GM23248 (cell line): ENCODE data around the gene ZNF337. TPM values are rescaled to one million over a fixed set of nuclear protein-coding genes. Genes with fewer than 3 reads are reported as not detected.
A peak's percentile ranks its signal among the peaks of the same experiment; 100 is the strongest.

Experiments
- DNase-seq: peaks from one replicate; pipeline ENCODE4 v3.0.0-alpha.2; 2015
- H2AFZ ChIP-seq: fragments of 200-600 bp; sonication (generic); 2 replicates; pipeline ENCODE4 v1.6.1; 2016; ENCODE audit warnings: antibody characterized with exemption
- H3F3A ChIP-seq: fragments of 200-600 bp; sonication (generic); 2 replicates; pipeline ENCODE4 v1.6.1; 2016; ENCODE audit warnings: mild to moderate bottlenecking, antibody characterized with exemption, mixed run types; ENCODE audit not compliant: insufficient read depth
- H3K27ac ChIP-seq: fragments of 200-600 bp; sonication (generic); 2 replicates; pipeline ENCODE4 v1.5.1; 2016; ENCODE audit warnings: mild to moderate bottlenecking
- H3K27me3 ChIP-seq: fragments of 200-600 bp; sonication (generic); replicated peaks from 2 replicates; pipeline ENCODE4 v1.6.1; 2016; ENCODE audit warnings: mild to moderate bottlenecking; ENCODE audit not compliant: insufficient read depth
- H3K36me3 ChIP-seq: fragments of 200-600 bp; sonication (generic); 2 replicates; pipeline ENCODE4 v1.6.1; 2016; ENCODE audit warnings: low read depth, mild to moderate bottlenecking
- H3K4me1 ChIP-seq: fragments of 200-600 bp; sonication (generic); 2 replicates; pipeline ENCODE4 v1.6.1; 2016; ENCODE audit warnings: mild to moderate bottlenecking; ENCODE audit not compliant: insufficient read depth
- H3K4me2 ChIP-seq: fragments of 200-600 bp; sonication (generic); one replicate; pipeline ENCODE4 v1.6.1; 2016; ENCODE audit warnings: mild to moderate bottlenecking; ENCODE audit not compliant: unreplicated experiment
- H3K4me3 ChIP-seq: fragments of 200-600 bp; sonication (generic); 2 replicates; pipeline ENCODE4 v1.5.1; 2016; ENCODE audit warnings: mild to moderate bottlenecking
- H3K79me2 ChIP-seq: fragments of 200-600 bp; sonication (generic); 2 replicates; pipeline ENCODE4 v1.6.1; 2016; ENCODE audit warnings: mild to moderate bottlenecking; ENCODE audit not compliant: insufficient read depth
- H3K9ac ChIP-seq: fragments of 200-600 bp; sonication (generic); 2 replicates; pipeline ENCODE4 v1.6.1; 2016; ENCODE audit warnings: mild to moderate bottlenecking
- H3K9me2 ChIP-seq: fragments of 200-600 bp; sonication (generic); 2 replicates; pipeline ENCODE4 v1.6.1; 2016; ENCODE audit warnings: mixed run types, mild to moderate bottlenecking, moderate library complexity; ENCODE audit not compliant: insufficient read depth
- H3K9me3 ChIP-seq: fragments of 200-600 bp; sonication (generic); one replicate; pipeline ENCODE4 v1.6.1; 2017; ENCODE audit warnings: low read depth
- H4K20me1 ChIP-seq: fragments of 200-600 bp; sonication (generic); 2 replicates; pipeline ENCODE4 v1.6.0; 2016; ENCODE audit not compliant: insufficient read depth
- EZH2 ChIP-seq: fragments of 200-600 bp; sonication (generic); IDR thresholded peaks from 2 replicates; pipeline ENCODE4 v1.6.1; 2018; ENCODE audit warnings: antibody characterized with exemption, mild to moderate bottlenecking; ENCODE audit not compliant: insufficient read depth, poor library complexity, severe bottlenecking
- EZH2phosphoT487 ChIP-seq: fragments of 200-600 bp; sonication (generic); IDR thresholded peaks from 2 replicates; pipeline ENCODE4 v1.6.1; 2018; ENCODE audit warnings: antibody characterized with exemption, moderate library complexity, mild to moderate bottlenecking, low read depth; ENCODE audit not compliant: insufficient read depth
- WGBS, 2 experiments: methylation state at CpG; one replicate each; pipeline ENCODE4 v1.1.6; 2015 to 2017; ENCODE audit warnings: low lambda C conversion rate in 2 of 2, low coverage in 1 of 2; ENCODE audit errors: missing lambda C conversion rate in 2 of 2; 5-methylcytosine and 5-hydroxymethylcytosine counted together
- in situ Hi-C: fragments of 300-500 bp; cut with MboI; formaldehyde crosslinking; loops from 2 replicates; pipeline ENCODE4 v1.15.0; 2020
- polyA plus RNA-seq: library from polyadenylated mRNA; unstranded; fragments of >200 nt; fragmentation: Nextera tagmentation; extraction: Ambion mirVana; gene quantifications from 2 replicates; pipeline ENCODE4 v1.2.1, GENCODE V29; 2016
- total RNA-seq: library from RNA; depleted of rRNA; stranded (reverse); fragments of >200 nt; shearing (Covaris generic); gene quantifications from 2 replicates; pipeline ENCODE4 v1.2.3, GENCODE V29; 2014

Gene ZNF337
- total and polyA plus RNA-seq, 2 experiments from 2014 or later, result 4.0 to 9.1 TPM

DNA sequence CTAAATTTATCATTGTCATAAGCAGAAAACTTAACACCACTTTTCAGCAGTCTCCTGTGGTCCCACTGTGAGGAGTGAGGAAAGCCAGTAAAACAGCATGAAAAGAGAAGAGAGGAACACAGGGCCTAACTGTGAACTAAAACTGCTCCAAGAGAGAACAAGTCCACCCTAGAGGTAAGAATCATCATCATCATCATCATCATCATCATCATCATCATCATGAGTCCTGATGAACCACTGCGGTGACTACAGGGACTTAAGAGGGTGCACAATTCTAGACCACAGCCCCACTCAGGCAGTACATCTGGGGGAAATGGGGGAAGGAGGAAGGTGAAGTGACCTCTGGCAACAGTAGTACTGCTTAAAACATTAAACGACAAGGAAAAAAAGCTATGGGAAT is 13.6 kb downstream of the ZNF337 start:
- Histone ChIP-seq H3K4me1 (no peaks in the 10 kb centered on the region), H3K27ac (no peak overlapping the region), H3K27me3 (no peaks in the 10 kb centered on the region), H3K4me3 (no peak overlapping the region), H3F3A (no peaks in the 10 kb centered on the region), H2AFZ (no peak overlapping the region), H3K9me2 (no peaks in the 10 kb centered on the region), H3K79me2 (peaks cover 10% of the 10 kb centered on the region; the same call in 1 of the 2 replicates), H3K9ac (no peak overlapping the region), H3K4me2 (no peak overlapping the region), H3K9me3 (no peaks in the 10 kb centered on the region), H4K20me1 (no peaks in the 10 kb centered on the region), H3K36me3 (peaks cover 9% of the 10 kb centered on the region; the same call in 1 of the 2 replicates)
- WGBS, 2 experiments, result 96 to 100% methylated on average over 2 of the region's 2 CpGs
- DNase-seq, result no peak
- in situ Hi-C loops, result loop anchor here (25.0 kb wide), 3 partner anchors 179 to 671 kb away; partner anchors contain the start of gene GINS1
- no peak for TF ChIP-seq EZH2
- TF ChIP-seq EZH2phosphoT487, result no peak

DNA sequence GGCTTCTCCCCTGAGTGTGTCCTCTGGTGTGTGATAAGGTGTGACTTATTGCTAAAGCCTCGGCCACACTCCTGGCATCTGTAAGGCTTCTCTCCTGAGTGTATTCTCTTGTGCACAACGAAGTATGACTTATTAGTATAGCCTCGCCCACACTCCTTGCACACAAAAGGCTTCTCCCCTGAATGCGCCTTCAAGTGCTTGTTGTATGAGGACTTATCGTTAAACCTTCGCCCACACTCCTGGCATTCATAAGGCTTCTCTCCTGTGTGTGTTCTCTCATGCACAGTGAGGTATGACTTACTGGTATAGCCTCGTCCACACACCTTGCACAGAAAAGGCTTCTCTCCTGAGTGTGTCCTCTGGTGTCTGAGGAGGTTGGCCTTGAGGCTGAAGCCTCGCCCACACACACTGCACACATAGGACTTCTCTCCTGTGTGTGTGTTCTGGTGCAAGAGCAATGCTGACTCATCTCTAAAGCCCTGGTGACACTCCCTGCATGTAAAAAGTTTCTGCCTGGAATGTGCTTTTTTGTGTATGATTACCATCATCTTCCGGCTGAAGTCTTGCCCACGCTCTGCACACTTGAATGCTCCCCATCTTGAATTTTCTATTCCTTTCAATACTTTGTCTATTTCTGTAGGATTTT is 20.4 kb downstream of the ZNF337 start:
- 88 to 95% methylated on average over 10 of the region's 10 CpGs for WGBS, 2 experiments
- Histone ChIP-seq H3K4me2 (no peak overlapping the region), H3K9me3 (no peaks in the 10 kb centered on the region), H3K27ac (0 out of 2 replicates have a peak overlapping the region, but pooled peaks have one; percentile 38), H2AFZ (no peak overlapping the region), H3K79me2 (peaks cover 10% of the 10 kb centered on the region; the same call in 1 of the 2 replicates), H3K9me2 (no peaks in the 10 kb centered on the region), H3K4me3 (no peak overlapping the region), H3K9ac (no peak overlapping the region), H3K4me1 (peaks cover 12% of the 10 kb centered on the region), H3K27me3 (no peaks in the 10 kb centered on the region), H3K36me3 (peaks cover 22% of the 10 kb centered on the region), H3F3A (peaks cover 20% of the 10 kb centered on the region), H4K20me1 (no peaks in the 10 kb centered on the region)
- DNase-seq, result peak; percentile 82
- TF ChIP-seq EZH2phosphoT487, result no peak
- TF ChIP-seq EZH2, result no peak
- in situ Hi-C loops, result loop anchor here (25.0 kb wide), 3 partner anchors 186 to 664 kb away; partner anchors contain the start of gene GINS1

DNA sequence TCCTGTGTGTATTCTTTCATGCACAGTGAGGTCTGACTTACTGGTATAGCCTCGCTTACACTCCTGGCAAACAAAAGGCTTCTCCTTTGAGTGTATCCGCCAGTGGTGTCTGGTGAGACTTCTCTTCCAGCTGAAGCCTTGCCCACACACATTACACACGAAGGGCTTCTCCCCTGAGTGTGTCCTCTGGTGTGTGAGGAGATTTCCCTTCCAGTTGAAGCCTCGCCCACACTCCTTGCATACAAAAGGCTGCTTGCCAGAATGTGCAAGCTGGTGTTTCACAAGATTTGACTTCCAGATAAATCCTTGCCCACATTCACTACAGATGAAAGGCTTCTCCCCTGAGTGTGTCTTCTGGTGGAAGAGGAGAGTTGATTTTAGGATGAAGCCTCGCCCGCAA is 21.5 kb downstream of the ZNF337 start:
- peaks cover 32% of the 10 kb centered on the region for H3F3A ChIP-seq
- peaks cover 10% of the 10 kb centered on the region; the same call in 1 of the 2 replicates for H3K79me2 ChIP-seq
- no peak overlapping the region for H2AFZ ChIP-seq
- no peak overlapping the region for H3K4me2 ChIP-seq
- no peak overlapping the region for H3K27ac ChIP-seq
- in situ Hi-C loops, result loop anchor here (25.0 kb wide), 3 partner anchors 187 to 663 kb away; partner anchors contain the start of gene GINS1
- no peaks in the 10 kb centered on the region for H4K20me1 ChIP-seq
- WGBS, 2 experiments, result 90 to 91% methylated on average over 6 of the region's 6 CpGs
- TF ChIP-seq EZH2 (no peak), EZH2phosphoT487 (no peak)
- no peak overlapping the region for H3K4me3 ChIP-seq
- no peaks in the 10 kb centered on the region for H3K9me2 ChIP-seq
- no peak overlapping the region for H3K9ac ChIP-seq
- peaks cover 15% of the 10 kb centered on the region for H3K4me1 ChIP-seq
- H3K9me3 ChIP-seq, result no peaks in the 10 kb centered on the region
- H3K36me3 ChIP-seq, result peaks cover 22% of the 10 kb centered on the region
- no peaks in the 10 kb centered on the region for H3K27me3 ChIP-seq
- DNase-seq, result no peak

DNA sequence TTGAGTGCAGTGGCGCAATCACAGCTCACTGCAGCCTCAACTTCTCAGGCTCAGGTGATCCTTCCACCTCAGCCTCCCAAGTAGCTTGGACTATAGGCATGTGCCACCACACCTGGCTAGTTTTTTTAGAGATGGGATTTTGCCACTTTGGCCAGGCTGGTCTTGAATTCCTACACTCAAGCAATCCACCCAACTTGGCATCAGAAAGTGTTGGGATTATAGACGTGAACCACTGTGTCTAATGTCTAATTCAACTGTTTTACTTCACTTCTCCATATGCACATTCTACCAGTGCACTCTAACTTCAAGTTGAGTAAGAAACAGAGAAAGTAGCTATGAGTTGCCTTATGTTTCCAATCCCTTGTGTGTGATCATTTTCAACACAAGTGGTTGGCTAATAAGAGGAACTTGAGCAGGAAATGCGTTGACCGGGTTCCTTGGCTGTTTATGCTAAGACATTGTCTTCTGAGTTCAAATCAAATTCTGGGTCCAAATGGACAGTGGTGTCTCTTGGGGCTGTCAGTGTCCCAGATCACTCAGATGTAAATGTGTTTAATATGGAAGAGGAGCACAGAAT is 23.9 kb downstream of the ZNF337 start:
- in situ Hi-C loops, result loop anchor here (25.0 kb wide), 1 partner anchor 490 kb away; no protein-coding TSS in a partner anchor
- Histone ChIP-seq H3K27me3 (no peaks in the 10 kb centered on the region), H3K4me1 (peaks cover 18% of the 10 kb centered on the region), H3K9me3 (no peaks in the 10 kb centered on the region), H3K9me2 (no peaks in the 10 kb centered on the region), H2AFZ (no peak overlapping the region), H3K27ac (no peak overlapping the region), H4K20me1 (no peaks in the 10 kb centered on the region), H3K4me2 (no peak overlapping the region), H3K9ac (no peak overlapping the region), H3F3A (peaks cover 43% of the 10 kb centered on the region), H3K4me3 (no peak overlapping the region), H3K36me3 (peaks cover 19% of the 10 kb centered on the region), H3K79me2 (no peaks in the 10 kb centered on the region)
- whole genome bisulfite sequencing, 2 experiments, result 98 to 99% methylated on average over 4 of the region's 4 CpGs
- TF ChIP-seq EZH2, result no peak
- no peak for TF ChIP-seq EZH2phosphoT487
- no peak for DNase-seq
